HepG2 (cell line): Measurements from ENCODE around the gene MARF1. TPM values are rescaled to one million over a fixed set of nuclear protein-coding genes. Genes with fewer than 3 reads are reported as not detected.
A peak's percentile ranks its signal among the peaks of the same experiment; 100 is the strongest.

ENCODE experiments used
- HDAC1 ChIP-seq: sonication (generic); formaldehyde crosslinking; IDR thresholded peaks from 2 replicates; pipeline ENCODE4 v1.5.1; 2020; ENCODE audit warnings: mild to moderate bottlenecking, missing genetic modification reagents
- HDAC6 ChIP-seq: fragments of 200-600 bp; sonication (generic); IDR thresholded peaks from 2 replicates; pipeline ENCODE4 v1.7.0; 2017; ENCODE audit warnings: mild to moderate bottlenecking, antibody characterized with exemption, low read length, low read depth
- HIVEP1 ChIP-seq: sonication (generic); formaldehyde crosslinking; IDR thresholded peaks from 2 replicates; pipeline ENCODE4 v1.4.0; 2020; ENCODE audit warnings: mild to moderate bottlenecking, missing genetic modification reagents
- JUNB ChIP-seq: sonication (generic); formaldehyde crosslinking; IDR thresholded peaks from 2 replicates; pipeline ENCODE4 v1.8.0; 2022; ENCODE audit warnings: missing genetic modification reagents, mild to moderate bottlenecking, borderline replicate concordance
- MXD4 ChIP-seq: IDR thresholded peaks from 2 replicates; pipeline ENCODE4 v1.6.1; 2016; ENCODE audit warnings: mild to moderate bottlenecking, missing biosample characterization, missing genetic modification reagents
- MYNN ChIP-seq: sonication (generic); formaldehyde crosslinking; IDR thresholded peaks from 2 replicates; pipeline ENCODE4 v1.4.0; 2020; ENCODE audit warnings: mild to moderate bottlenecking, low read depth, missing genetic modification reagents
- NCOR1 ChIP-seq: fragments of 200-600 bp; sonication (generic); IDR thresholded peaks from 2 replicates; pipeline ENCODE4 v1.7.0; 2017; ENCODE audit warnings: antibody characterized with exemption, low read length, borderline replicate concordance
- SAP130 ChIP-seq: IDR thresholded peaks from 2 replicates; pipeline ENCODE4 v1.6.1; 2016; ENCODE audit warnings: low read depth
- SKIL ChIP-seq: sonication (generic); formaldehyde crosslinking; IDR thresholded peaks from 2 replicates; pipeline ENCODE4 v1.8.0; 2022; ENCODE audit warnings: missing genetic modification reagents, mild to moderate bottlenecking, moderate library complexity, borderline replicate concordance
- SNAI1 ChIP-seq: sonication (generic); formaldehyde crosslinking; IDR thresholded peaks from 2 replicates; pipeline ENCODE4 v1.5.0; 2020; ENCODE audit warnings: mild to moderate bottlenecking, missing genetic modification reagents, borderline replicate concordance
- SP1 ChIP-seq, 2 experiments: fragments of 450-650 bp in 1 of 2; sonication (generic) in 1 of 2; formaldehyde crosslinking in 1 of 2; IDR thresholded peaks; 2 replicates each; pipeline versions ENCODE4 v1.4.0 to v1.6.1; 2016 to 2020; ENCODE audit warnings: missing genetic modification reagents in 1 of 2
- SP5 ChIP-seq: IDR thresholded peaks from 2 replicates; pipeline ENCODE4 v1.6.1; 2016; ENCODE audit warnings: low read depth, borderline replicate concordance
- TRIM22 ChIP-seq: fragments of 450-650 bp; IDR thresholded peaks from 2 replicates; pipeline ENCODE4 v1.6.1; 2017
- ZBTB38 ChIP-seq: sonication (generic); formaldehyde crosslinking; IDR thresholded peaks from 2 replicates; pipeline ENCODE4 v1.5.1; 2020; ENCODE audit warnings: mild to moderate bottlenecking, missing genetic modification reagents
- ZC3H4 ChIP-seq: sonication (generic); formaldehyde crosslinking; IDR thresholded peaks from 2 replicates; pipeline ENCODE4 v1.4.0; 2020; ENCODE audit warnings: missing genetic modification reagents, borderline replicate concordance
- ZFP36L1 ChIP-seq: sonication (generic); formaldehyde crosslinking; IDR thresholded peaks from 2 replicates; pipeline ENCODE4 v1.8.0; 2022; ENCODE audit warnings: mild to moderate bottlenecking, missing genetic modification reagents, moderate library complexity
- ZKSCAN5 ChIP-seq: sonication (generic); formaldehyde crosslinking; IDR thresholded peaks from 2 replicates; pipeline ENCODE4 v1.5.1; 2020; ENCODE audit warnings: mild to moderate bottlenecking, missing genetic modification reagents
- ZNF207 ChIP-seq: fragments of 450-650 bp; IDR thresholded peaks from 2 replicates; pipeline ENCODE4 v1.6.1; 2016; ENCODE audit warnings: antibody characterized with exemption, borderline replicate concordance
- ZNF225 ChIP-seq: sonication (generic); formaldehyde crosslinking; IDR thresholded peaks from 2 replicates; pipeline ENCODE4 v1.4.0; 2020; ENCODE audit warnings: mild to moderate bottlenecking, missing genetic modification reagents
- ZNF251 ChIP-seq: sonication (generic); formaldehyde crosslinking; IDR thresholded peaks from 2 replicates; pipeline ENCODE4 v1.9.0; 2021; ENCODE audit warnings: mild to moderate bottlenecking, missing genetic modification reagents
- ZNF563 ChIP-seq: sonication (generic); formaldehyde crosslinking; IDR thresholded peaks from 2 replicates; pipeline ENCODE4 v1.8.0; 2022; ENCODE audit warnings: mild to moderate bottlenecking, moderate library complexity, missing genetic modification reagents
- ZNF660 ChIP-seq: sonication (generic); formaldehyde crosslinking; IDR thresholded peaks from 2 replicates; pipeline ENCODE4 v1.5.1; 2020; ENCODE audit warnings: mild to moderate bottlenecking, low read depth, missing genetic modification reagents, borderline replicate concordance
- ZNF737 ChIP-seq: sonication (generic); formaldehyde crosslinking; IDR thresholded peaks from 2 replicates; pipeline ENCODE4 v1.5.0; 2020; ENCODE audit warnings: missing genetic modification reagents, mild to moderate bottlenecking, borderline replicate concordance
- ZZZ3 ChIP-seq: sonication (generic); formaldehyde crosslinking; IDR thresholded peaks from 2 replicates; pipeline ENCODE4 v1.4.0; 2020; ENCODE audit warnings: missing genetic modification reagents, mild to moderate bottlenecking, borderline replicate concordance
- polyA plus RNA-seq, 8 experiments: library from polyadenylated mRNA; depleted of rRNA in 3 of 8; stranded (reverse) in 7 of 8; unstranded in 1 of 8; fragments of >200 nt; fragmentation: Illumina TruSeq in 4 of 8; extraction: Trizol in 4 of 8; gene quantifications; 2 replicates each; pipeline versions ENCODE4 v1.2.1 to v1.2.3, GENCODE V29; 2011 to 2016; ENCODE audit warnings: low read depth in 4 of 8, missing spikeins in 1 of 8, mixed read lengths in 1 of 8; ENCODE audit not compliant: insufficient read depth in 1 of 8
- total RNA-seq, 5 experiments: library from RNA; depleted of rRNA; stranded (reverse); fragments of >200 nt; fragmentation: Illumina TruSeq; extraction: Trizol; gene quantifications; 2 replicates each; pipeline ENCODE4 v1.2.3, GENCODE V29; 2016; ENCODE audit warnings: low read depth in 1 of 5
- TF ChIP-seq, protein P1 (sequence below): conservative IDR thresholded peaks from 2 replicates; pipeline ENCODE4 v1.6.1; 2018; ENCODE audit warnings: missing genetic modification reagents
- TF ChIP-seq, protein P2 (sequence below): sonication (generic); formaldehyde crosslinking; IDR thresholded peaks from 2 replicates; pipeline ENCODE4 v1.8.0; 2022; ENCODE audit warnings: mild to moderate bottlenecking, missing genetic modification reagents, moderate library complexity

Gene MARF1
- total and polyA plus RNA-seq, 2 of the 13 experiments (the other 11 are each of a cell fraction or from before 2014, with no cell fraction given): 8.7 to 20.7 TPM

- TF ChIP-seq, protein P1, sequence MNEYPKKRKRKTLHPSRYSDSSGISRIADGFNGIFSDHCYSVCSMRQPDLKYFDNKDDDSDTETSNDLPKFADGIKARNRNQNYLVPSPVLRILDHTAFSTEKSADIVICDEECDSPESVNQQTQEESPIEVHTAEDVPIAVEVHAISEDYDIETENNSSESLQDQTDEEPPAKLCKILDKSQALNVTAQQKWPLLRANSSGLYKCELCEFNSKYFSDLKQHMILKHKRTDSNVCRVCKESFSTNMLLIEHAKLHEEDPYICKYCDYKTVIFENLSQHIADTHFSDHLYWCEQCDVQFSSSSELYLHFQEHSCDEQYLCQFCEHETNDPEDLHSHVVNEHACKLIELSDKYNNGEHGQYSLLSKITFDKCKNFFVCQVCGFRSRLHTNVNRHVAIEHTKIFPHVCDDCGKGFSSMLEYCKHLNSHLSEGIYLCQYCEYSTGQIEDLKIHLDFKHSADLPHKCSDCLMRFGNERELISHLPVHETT (CRISPR knock-in tag): 0 out of 2 replicates have a peak, but pooled peaks have one; percentile 54
- TF ChIP-seq HDAC1 (CRISPR knock-in tag) (peak; percentile 43), ZKSCAN5 (CRISPR knock-in tag) (no peak), MYNN (CRISPR knock-in tag) (0 out of 2 replicates have a peak, but pooled peaks have one; percentile 70), HIVEP1 (CRISPR knock-in tag) (no peak), MXD4 (CRISPR knock-in tag) (no peak), ZBTB38 (CRISPR knock-in tag) (no peak; the same call in 1 of the 2 replicates), ZFP36L1 (CRISPR knock-in tag) (no peak), ZNF207 (no peak), SNAI1 (CRISPR knock-in tag) (no peak), SP1 (IDR thresholded peaks at IDR 0.05) (no peak), SP1 (CRISPR knock-in tag; IDR thresholded peaks at IDR 0.05) (no peak), ZZZ3 (CRISPR knock-in tag) (no peak), NCOR1 (no peak), HDAC6 (no peak), ZNF563 (CRISPR knock-in tag) (no peak), TRIM22 (no peak), ZNF225 (CRISPR knock-in tag) (no peak), SAP130 (CRISPR knock-in tag) (peak; percentile 91), ZNF737 (CRISPR knock-in tag) (no peak), ZNF660 (CRISPR knock-in tag) (no peak), SKIL (CRISPR knock-in tag) (no peak), JUNB (CRISPR knock-in tag) (no peak), ZC3H4 (CRISPR knock-in tag) (peak; percentile 81; the same call in 1 of the 2 replicates), ZNF251 (CRISPR knock-in tag) (no peak), SP5 (CRISPR knock-in tag) (peak; percentile 31; the same call in 1 of the 2 replicates)
- TF ChIP-seq, protein P2, sequence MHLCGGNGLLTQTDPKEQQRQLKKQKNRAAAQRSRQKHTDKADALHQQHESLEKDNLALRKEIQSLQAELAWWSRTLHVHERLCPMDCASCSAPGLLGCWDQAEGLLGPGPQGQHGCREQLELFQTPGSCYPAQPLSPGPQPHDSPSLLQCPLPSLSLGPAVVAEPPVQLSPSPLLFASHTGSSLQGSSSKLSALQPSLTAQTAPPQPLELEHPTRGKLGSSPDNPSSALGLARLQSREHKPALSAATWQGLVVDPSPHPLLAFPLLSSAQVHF (CRISPR knock-in tag): no peak
Observed at GRCh38 chr16:15644267-15644961, 1.5 kb upstream of the MARF1 start (continued).
